Thyroid gland (tissue), 4 donors: Measurements from ENCODE around the gene CCDC74B. TPM values are rescaled to one million over a fixed set of nuclear protein-coding genes. Genes with fewer than 3 reads are reported as not detected.
"Not testable (repeated sequence)": the region's sequence is repeated elsewhere in the genome, so short reads cannot be mapped to it uniquely, and the experiment has no call there.

Experiments used
- DNase-seq, 2 donors: peaks; one replicate each; pipeline ENCODE4 v3.0.0-alpha.2; 2019
- H3K27ac ChIP-seq, 3 donors: fragments of 200-600 bp; sonication (generic); 1 replicate in 2 of 3; 2 replicates in 1 of 3; pipeline ENCODE4 v1.5.1; 2016 to 2019; ENCODE audit warnings: mild to moderate bottlenecking in 1 of 3, moderate library complexity in 1 of 3
- H3K27me3 ChIP-seq: fragments of 200-600 bp; sonication (generic); one replicate; pipeline ENCODE4 v1.5.1; 2019
- H3K36me3 ChIP-seq, 2 donors: fragments of 200-600 bp; sonication (generic); one replicate each; pipeline ENCODE4 v1.5.1; 2016 to 2019
- H3K4me1 ChIP-seq, 2 donors: fragments of 200-600 bp; sonication (generic); one replicate each; pipeline ENCODE4 v1.5.1; 2017 to 2019
- H3K4me3 ChIP-seq, 3 donors: fragments of 200-600 bp; sonication (generic); replicated peaks in 1 of 3; 1 replicate in 2 of 3; 2 replicates in 1 of 3; pipeline ENCODE4 v1.5.1; 2016; ENCODE audit warnings: mild to moderate bottlenecking in 1 of 3
- H3K9me3 ChIP-seq: fragments of 200-600 bp; sonication (generic); one replicate; pipeline ENCODE4 v1.5.1; 2017
- POLR2A ChIP-seq, 2 donors: fragments of 450-650 bp; IDR thresholded peaks; one replicate each; pipeline ENCODE4 v1.6.1; 2017; ENCODE audit warnings: antibody characterized with exemption in 2 of 2, mild to moderate bottlenecking in 2 of 2, moderate library complexity in 1 of 2
- WGBS, 2 donors: methylation state at CpG; one replicate each; pipeline ENCODE4 v1.1.5; 2017; 5-methylcytosine and 5-hydroxymethylcytosine counted together
- intact Hi-C: fragments of 100-400 bp; cut with DNase I; formaldehyde crosslinking; loops from one replicate; pipeline ENCODE4 v1.15.1; 2023
- total RNA-seq, 4 donors: library from RNA; depleted of rRNA; stranded (reverse); fragments of >200 nt; gene quantifications; one replicate each; pipeline ENCODE4 v1.2.3, GENCODE V29; 2016
- TF ChIP-seq, protein P1 (sequence below), 6 experiments: fragments of 200-600 bp in 3 of 6; fragments of 450-650 bp in 3 of 6; sonication (generic) in 3 of 6; IDR thresholded peaks; one replicate each; pipeline ENCODE4 v1.5.1; 2016 to 2019; ENCODE audit warnings: antibody characterized with exemption in 6 of 6, mild to moderate bottlenecking in 2 of 6, inconsistent platforms in 1 of 6, moderate library complexity in 1 of 6

The CCDC74B gene
- total RNA-seq, 4 donors from 2014 or later, result 9.8 to 35.1 (median 19.1) TPM

DNA sequence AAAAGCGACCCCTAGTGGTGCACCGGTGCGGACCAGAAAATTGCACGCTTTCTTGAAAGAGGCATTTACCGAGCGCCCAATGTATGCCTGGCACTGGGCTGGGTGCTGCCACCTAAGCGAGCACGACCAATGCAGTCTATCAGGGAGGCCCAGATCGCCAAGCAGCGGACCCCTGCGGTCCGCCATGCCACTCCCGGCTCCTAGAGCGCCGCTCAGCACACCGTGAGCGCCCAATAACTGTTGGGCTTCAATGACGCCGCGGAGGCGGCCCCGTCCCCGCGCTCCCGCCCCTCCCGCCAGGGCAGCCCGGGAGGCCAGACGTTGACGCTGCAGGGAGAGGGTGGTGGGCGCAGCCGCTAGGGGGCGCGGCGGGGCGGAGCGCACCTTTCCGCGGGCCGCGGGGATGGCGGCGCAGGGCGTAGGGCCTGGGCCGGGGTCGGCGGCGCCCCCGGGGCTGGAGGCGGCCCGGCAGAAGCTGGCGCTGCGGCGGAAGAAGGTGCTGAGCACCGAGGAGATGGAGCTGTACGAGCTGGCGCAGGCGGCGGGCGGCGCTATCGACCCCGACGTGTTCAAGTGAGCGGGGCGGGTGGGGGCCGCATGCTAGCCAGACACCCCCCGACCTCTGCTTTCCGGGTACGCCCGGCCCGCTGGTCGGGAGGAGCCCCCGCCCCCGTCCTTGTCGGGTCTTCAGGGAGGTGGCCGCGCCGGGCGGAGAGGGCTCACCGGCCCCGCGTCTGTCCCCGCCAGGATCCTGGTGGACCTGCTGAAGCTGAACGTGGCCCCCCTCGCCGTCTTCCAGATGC, 37.2 kb upstream of the CCDC74B start, which contains the start of gene MZT2B:
Gene MZT2B, plus strand, starts transcription at position 383 of the 803 bp plus-strand sequence. Its CDS starts 21 bp downstream, at position 404.
- intact Hi-C loops, H3K36me3 ChIP-seq, H3K27me3 ChIP-seq, H3K9me3 ChIP-seq: not testable (repeated sequence)
- 0% methylated on average over 16 of the region's 86 CpGs; no CpG with 5 or more reads in 1 of the 2 donors for WGBS, 2 donors
- TF ChIP-seq, protein P1, sequence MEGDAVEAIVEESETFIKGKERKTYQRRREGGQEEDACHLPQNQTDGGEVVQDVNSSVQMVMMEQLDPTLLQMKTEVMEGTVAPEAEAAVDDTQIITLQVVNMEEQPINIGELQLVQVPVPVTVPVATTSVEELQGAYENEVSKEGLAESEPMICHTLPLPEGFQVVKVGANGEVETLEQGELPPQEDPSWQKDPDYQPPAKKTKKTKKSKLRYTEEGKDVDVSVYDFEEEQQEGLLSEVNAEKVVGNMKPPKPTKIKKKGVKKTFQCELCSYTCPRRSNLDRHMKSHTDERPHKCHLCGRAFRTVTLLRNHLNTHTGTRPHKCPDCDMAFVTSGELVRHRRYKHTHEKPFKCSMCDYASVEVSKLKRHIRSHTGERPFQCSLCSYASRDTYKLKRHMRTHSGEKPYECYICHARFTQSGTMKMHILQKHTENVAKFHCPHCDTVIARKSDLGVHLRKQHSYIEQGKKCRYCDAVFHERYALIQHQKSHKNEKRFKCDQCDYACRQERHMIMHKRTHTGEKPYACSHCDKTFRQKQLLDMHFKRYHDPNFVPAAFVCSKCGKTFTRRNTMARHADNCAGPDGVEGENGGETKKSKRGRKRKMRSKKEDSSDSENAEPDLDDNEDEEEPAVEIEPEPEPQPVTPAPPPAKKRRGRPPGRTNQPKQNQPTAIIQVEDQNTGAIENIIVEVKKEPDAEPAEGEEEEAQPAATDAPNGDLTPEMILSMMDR (IDR thresholded peaks at IDR 0.05), result peak in 4 of 6 experiments; percentile 87 to 93 (median 92)
- peak in 1 of 2 donors; percentile 52 for TF ChIP-seq POLR2A (IDR thresholded peaks at IDR 0.05)
- peaks cover 20 to 29% of the 10 kb centered on the region in 2 donors for H3K4me1 ChIP-seq
- peak within 1 kb of the TSS; percentile 87 to 95 (median 94) for H3K27ac ChIP-seq
- peak within 1 kb of the TSS; percentile 41 to 97 (median 89) for H3K4me3 ChIP-seq
- peak; percentile 85 to 88 for DNase-seq

DNA sequence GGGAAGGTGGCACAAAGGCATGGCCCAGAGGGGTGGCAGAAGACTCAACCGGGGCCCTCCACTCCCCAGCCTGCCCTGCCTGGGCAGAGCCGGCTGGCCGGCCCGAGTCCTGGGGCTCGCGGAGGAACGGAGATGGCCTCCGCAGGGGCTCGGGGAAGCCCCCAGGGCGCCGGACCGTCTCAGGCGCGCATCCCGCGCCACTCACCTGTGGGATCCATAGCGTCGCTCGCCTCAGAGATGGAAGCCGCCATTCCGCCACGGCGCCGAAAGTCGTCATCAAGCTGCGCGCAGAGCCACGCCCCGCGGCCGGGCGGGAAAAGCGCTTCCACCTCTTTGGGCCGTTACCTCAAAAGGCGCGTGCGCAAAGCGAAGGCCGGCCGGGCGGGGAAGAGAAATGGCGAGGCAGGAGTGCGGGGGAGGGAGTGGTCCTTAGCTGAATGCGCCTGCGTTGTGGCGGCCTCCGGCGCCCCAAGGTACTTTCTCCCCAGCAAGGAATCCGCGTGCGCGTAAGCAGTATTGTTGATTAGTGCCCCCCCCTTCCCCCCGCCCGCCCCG, 36.5 kb upstream of the CCDC74B start, which contains the start of gene SMPD4:
Gene SMPD4, minus strand, starts transcription at position 278 of the 555 bp plus-strand sequence. CDS start 5,010 bp downstream, outside the sequence.
- TF ChIP-seq, protein P1 (IDR thresholded peaks at IDR 0.05), result peak in 1 of 6 experiments; percentile 14
- TF ChIP-seq POLR2A (IDR thresholded peaks at IDR 0.05), result peak in 1 of 2 donors; percentile 67
- peaks cover 20 to 29% of the 10 kb centered on the region in 2 donors for H3K4me1 ChIP-seq
- H3K36me3 ChIP-seq, result no peaks in the 10 kb centered on the region
- peak within 1 kb of the TSS; percentile 41 to 97 (median 89) for H3K4me3 ChIP-seq
- H3K27me3 ChIP-seq, result no peaks in the 10 kb centered on the region
- peak within 1 kb of the TSS; percentile 87 to 95 (median 94) for H3K27ac ChIP-seq
- H3K9me3 ChIP-seq, result no peaks in the 10 kb centered on the region
- intact Hi-C loops, result no loop called here
- peak; percentile 97 to 99 for DNase-seq
- WGBS, 2 donors, result 0% methylated on average over 12 to 29 of the region's 55 CpGs

DNA sequence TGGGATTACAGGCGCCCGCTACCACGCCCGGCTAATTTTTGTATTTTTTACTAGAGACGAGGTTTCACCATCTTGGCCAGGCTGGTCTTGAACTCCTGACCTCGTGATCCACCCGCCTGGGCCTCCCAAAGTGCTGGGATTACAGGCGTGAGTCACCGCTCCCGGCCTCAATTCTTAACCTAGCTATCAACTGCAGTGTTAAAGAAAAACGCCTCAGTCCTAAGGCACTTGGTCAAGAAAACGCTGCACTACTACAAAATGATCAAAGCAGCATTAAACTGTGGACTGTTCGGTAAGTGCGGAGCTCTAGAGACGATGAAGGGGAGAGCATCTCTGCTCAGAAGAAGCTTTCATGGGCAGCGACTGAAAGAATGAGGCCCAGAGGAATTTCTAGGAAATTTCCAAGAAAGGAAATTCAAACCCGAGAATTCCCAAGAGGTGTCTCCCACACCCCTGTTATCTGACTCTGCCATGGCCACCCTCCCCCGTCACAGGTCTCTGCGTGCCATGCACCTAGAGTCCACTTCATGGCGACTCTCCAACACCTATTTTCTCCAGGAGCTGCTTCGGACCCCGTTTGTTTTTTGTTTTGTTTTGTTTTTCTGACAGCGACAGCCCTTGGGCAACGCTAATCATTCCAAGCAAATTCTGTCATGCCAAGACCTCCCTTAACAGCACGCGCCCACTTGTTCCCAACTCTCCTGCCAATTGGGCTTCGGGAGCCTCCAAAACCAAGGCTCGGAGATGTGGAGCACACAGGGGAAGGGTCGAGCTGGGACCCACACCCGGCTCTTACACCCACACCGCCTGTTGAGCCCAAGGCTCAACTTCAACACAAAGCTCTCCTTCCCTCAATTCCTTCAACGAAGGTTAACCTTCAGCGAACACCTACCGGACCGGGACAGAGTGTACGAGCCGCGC, 35.8 kb upstream of the CCDC74B start:
- Histone ChIP-seq H3K27ac (peak overlapping the region; percentile 87 to 95 (median 94)), H3K4me1 (peaks cover 20 to 29% of the 10 kb centered on the region in 2 donors), H3K4me3 (peak overlapping the region; percentile 27 to 97 (median 89))
- WGBS, 2 donors, result 25 to 28% methylated on average over 35 to 37 of the region's 38 CpGs
- DNase-seq, H3K9me3 ChIP-seq, intact Hi-C loops, H3K36me3 ChIP-seq, H3K27me3 ChIP-seq: not testable (repeated sequence)

DNA sequence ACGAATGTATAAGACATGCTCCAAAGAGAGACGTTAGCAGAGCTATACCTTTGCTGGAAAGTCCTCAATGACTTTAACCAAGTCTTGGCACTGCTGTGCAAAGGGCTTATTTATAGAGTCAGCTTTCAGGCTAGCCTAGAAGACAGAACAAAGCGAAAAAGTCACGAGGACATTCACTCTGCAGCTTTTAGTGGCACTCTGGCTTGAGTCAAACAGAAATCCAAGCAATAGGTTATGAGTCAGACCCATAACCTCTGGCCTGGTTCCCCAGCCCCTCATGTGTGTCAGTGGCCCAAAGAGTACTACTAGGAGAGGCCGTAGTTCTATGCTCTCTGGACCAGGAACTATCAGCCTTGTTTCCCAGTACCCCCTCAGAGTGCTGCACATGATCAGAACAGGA, 30.0 kb upstream of the CCDC74B start:
- H3K27ac ChIP-seq, H3K27me3 ChIP-seq, DNase-seq, H3K4me1 ChIP-seq, H3K4me3 ChIP-seq, H3K9me3 ChIP-seq, intact Hi-C loops: not testable (repeated sequence)
- H3K36me3 ChIP-seq, result peaks cover 12 to 32% of the 10 kb centered on the region in 2 donors
- 93 to 94% methylated on average over 5 of the region's 5 CpGs for WGBS, 2 donors

DNA sequence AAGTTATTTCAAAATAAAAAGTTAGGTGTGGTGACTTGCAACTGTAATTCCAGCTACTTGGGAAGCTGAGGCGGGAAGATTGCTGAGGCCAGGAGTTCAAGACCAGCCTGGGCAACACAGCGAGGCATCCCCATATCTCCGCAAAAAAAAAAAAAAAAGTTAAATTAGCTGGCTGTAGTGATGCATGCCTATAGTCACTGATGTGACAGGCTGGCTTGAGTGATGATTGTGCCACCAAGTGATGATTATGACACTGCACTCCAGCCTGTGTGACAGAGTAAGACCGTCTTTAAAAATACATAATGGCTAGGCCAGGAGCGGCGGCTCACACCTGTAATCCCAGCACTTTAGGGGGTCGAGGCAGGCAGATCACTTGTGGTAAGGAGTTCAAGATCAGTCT, 25.0 kb upstream of the CCDC74B start:
- WGBS, 2 donors, result 91 to 98% methylated on average over 7 of the region's 7 CpGs
- no peaks in the 10 kb centered on the region for H3K4me1 ChIP-seq
- no peak overlapping the region for H3K4me3 ChIP-seq
- intact Hi-C loops, result no loop called here
- H3K27me3 ChIP-seq, result no peaks in the 10 kb centered on the region
- no peaks in the 10 kb centered on the region for H3K9me3 ChIP-seq
- TF ChIP-seq, protein P1 (IDR thresholded peaks at IDR 0.05), result no peak
- no peak for TF ChIP-seq POLR2A (IDR thresholded peaks at IDR 0.05)
- H3K36me3 ChIP-seq, result peaks cover 19 to 56% of the 10 kb centered on the region in 2 donors
- H3K27ac ChIP-seq, result no peak overlapping the region
- no peak for DNase-seq

DNA sequence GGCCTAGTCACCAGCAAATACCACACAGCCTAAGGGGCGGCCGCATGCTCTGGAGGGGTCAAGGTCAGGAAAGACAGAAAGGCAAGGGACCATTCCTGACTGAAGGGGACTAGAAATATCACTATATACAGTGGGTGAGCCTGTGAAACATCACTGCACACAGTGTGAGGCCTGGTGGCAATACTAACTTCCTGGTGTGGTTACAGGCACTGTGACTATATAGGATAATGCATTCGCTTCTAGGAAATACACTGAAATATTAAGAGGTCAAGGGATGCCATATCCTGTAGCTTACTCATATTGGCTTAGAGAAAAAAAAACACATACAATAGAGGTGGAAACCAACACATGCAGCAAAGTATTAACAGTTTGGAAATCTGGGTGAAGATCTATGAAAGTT, 24.3 kb upstream of the CCDC74B start:
- H3K36me3 ChIP-seq, result peaks cover 23 to 52% of the 10 kb centered on the region in 2 donors
- H3K9me3 ChIP-seq, H3K27me3 ChIP-seq, H3K4me3 ChIP-seq, DNase-seq, H3K4me1 ChIP-seq, H3K27ac ChIP-seq, intact Hi-C loops: not testable (repeated sequence)
- 93 to 98% methylated on average over 3 of the region's 3 CpGs for WGBS, 2 donors

DNA sequence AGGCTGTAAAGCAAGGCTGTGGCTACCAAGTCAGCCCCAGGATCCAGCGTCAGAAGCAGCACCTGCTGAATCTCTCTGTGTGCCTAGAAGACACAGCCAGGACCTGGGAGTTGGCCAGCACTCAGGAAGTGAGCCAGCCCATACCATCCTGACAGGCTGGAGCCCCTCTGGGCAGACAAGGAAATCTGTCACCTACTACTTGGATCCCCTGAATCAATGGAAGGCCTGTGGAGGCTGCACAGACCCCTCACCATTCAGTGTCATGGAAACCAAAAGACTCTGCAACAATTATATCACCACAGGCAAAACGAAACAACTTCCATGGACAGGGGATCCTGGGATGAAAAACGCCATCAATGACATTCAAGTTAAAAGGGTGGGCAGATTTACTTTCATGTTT, 21.7 kb upstream of the CCDC74B start:
- 86 to 93% methylated on average over 3 of the region's 3 CpGs for WGBS, 2 donors
- intact Hi-C loops, H3K27me3 ChIP-seq, H3K9me3 ChIP-seq, DNase-seq, H3K27ac ChIP-seq, H3K4me3 ChIP-seq, H3K4me1 ChIP-seq: not testable (repeated sequence)
- H3K36me3 ChIP-seq, result peaks cover 26 to 54% of the 10 kb centered on the region in 2 donors
